HCT116 (cell line): Measurements from ENCODE around the gene PDE4B.

Experiments used
- EZH2phosphoT487 ChIP-seq: fragments of 200-600 bp; IDR thresholded peaks from 2 replicates; pipeline ENCODE4 v1.6.1; 2018; ENCODE audit warnings: antibody characterized with exemption, borderline replicate concordance
- FOSL1 ChIP-seq: IDR thresholded peaks from 2 replicates; pipeline ENCODE4 v1.6.1; 2012; ENCODE audit warnings: low read depth
- ZFX ChIP-seq: fragments of 450-650 bp; IDR thresholded peaks from 2 replicates; pipeline ENCODE4 v1.6.1; 2017
- TF ChIP-seq, protein P1 (sequence below), 3 experiments: fragments of 200-600 bp in 1 of 3; sonication (generic) in 1 of 3; IDR thresholded peaks in 2 of 3; conservative IDR thresholded peaks in 1 of 3; 2 replicates each; pipeline ENCODE4 v1.5.1; 2012 to 2017; ENCODE audit warnings: low read depth in 2 of 3, low read length in 2 of 3, antibody characterized with exemption in 1 of 3, borderline replicate concordance in 1 of 3, control low read depth in 1 of 3, mild to moderate bottlenecking in 1 of 3, mixed read lengths in 1 of 3, mixed run types in 1 of 3, moderate library complexity in 1 of 3; ENCODE audit not compliant: insufficient read depth in 1 of 3

DNA sequence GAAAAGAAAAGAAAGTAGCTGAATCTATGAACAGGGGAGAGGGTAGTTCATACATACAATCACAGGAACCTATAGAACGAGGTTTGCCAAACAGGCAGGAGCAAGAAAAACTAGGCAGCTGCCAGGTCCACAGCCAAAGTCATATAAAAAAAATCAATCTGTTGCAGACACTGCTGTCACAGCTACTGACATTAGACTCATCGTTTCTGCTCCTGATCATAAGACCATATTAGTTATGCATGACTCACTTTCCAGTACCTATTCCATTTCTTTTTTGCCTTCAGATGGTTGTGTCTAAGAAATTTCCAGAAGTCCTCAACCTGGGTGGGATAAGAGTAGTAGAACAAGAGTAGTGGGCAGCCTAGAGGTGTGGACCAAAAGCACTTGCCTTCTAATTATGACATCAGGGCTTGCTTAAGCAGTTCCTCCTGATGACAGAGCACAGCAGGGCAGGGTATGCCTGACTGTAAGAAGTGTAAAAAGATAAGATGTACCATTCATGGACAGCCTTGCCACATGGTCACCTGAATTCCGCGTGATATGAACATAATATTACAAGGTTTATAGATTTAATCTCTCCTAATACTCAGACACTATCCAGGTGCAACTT is 418.0 kb downstream of the PDE4B start:
- TF ChIP-seq, protein P1, sequence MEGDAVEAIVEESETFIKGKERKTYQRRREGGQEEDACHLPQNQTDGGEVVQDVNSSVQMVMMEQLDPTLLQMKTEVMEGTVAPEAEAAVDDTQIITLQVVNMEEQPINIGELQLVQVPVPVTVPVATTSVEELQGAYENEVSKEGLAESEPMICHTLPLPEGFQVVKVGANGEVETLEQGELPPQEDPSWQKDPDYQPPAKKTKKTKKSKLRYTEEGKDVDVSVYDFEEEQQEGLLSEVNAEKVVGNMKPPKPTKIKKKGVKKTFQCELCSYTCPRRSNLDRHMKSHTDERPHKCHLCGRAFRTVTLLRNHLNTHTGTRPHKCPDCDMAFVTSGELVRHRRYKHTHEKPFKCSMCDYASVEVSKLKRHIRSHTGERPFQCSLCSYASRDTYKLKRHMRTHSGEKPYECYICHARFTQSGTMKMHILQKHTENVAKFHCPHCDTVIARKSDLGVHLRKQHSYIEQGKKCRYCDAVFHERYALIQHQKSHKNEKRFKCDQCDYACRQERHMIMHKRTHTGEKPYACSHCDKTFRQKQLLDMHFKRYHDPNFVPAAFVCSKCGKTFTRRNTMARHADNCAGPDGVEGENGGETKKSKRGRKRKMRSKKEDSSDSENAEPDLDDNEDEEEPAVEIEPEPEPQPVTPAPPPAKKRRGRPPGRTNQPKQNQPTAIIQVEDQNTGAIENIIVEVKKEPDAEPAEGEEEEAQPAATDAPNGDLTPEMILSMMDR (IDR thresholded peaks at IDR 0.05 in 2 of 3, conservative IDR thresholded peaks at IDR 0.05 in 1 of 3; ENCODE audit: borderline replicate concordance in 1 of 3, insufficient read depth in 1 of 3, low read depth in 2 of 3, low read length in 2 of 3), result no peak
- no peak for TF ChIP-seq ZFX
- no peak for TF ChIP-seq FOSL1
- no peak for TF ChIP-seq EZH2phosphoT487
